H1 (cell line): ENCODE data around the gene CERCAM.

Experiments
- NANOG ChIP-seq: IDR thresholded peaks from 2 replicates; pipeline ENCODE4 v1.6.1; 2011; ENCODE audit warnings: low read length, low read depth, mild to moderate bottlenecking, inconsistent platforms; ENCODE audit not compliant: insufficient read depth, poor library complexity, severe bottlenecking
- POLR2A ChIP-seq, 2 experiments: IDR thresholded peaks; 1 replicate in 1 of 2; 2 replicates in 1 of 2; pipeline ENCODE4 v1.6.1; 2011; ENCODE audit warnings: low read depth in 2 of 2, low read length in 2 of 2, mild to moderate bottlenecking in 2 of 2; ENCODE audit errors: control extremely low read depth in 1 of 2
- RFX5 ChIP-seq: IDR thresholded peaks from 2 replicates; pipeline ENCODE4 v1.6.1; 2011; ENCODE audit warnings: low read depth, low read length, improper control_type of control experiment, borderline replicate concordance
- YY1 ChIP-seq: IDR thresholded peaks from 2 replicates; pipeline ENCODE4 v1.6.1; 2011; ENCODE audit warnings: low read depth, mild to moderate bottlenecking, low read length
- TF ChIP-seq, protein P1 (sequence below), 3 experiments: IDR thresholded peaks; 1 replicate in 2 of 3; 2 replicates in 1 of 3; pipeline versions ENCODE4 v1.5.1 to v1.6.1; 2011; ENCODE audit warnings: low read length in 3 of 3, mild to moderate bottlenecking in 3 of 3, inconsistent platforms in 2 of 3, low read depth in 1 of 3, moderate library complexity in 1 of 3; ENCODE audit not compliant: insufficient read depth in 1 of 3; ENCODE audit errors: control extremely low read depth in 1 of 3

DNA sequence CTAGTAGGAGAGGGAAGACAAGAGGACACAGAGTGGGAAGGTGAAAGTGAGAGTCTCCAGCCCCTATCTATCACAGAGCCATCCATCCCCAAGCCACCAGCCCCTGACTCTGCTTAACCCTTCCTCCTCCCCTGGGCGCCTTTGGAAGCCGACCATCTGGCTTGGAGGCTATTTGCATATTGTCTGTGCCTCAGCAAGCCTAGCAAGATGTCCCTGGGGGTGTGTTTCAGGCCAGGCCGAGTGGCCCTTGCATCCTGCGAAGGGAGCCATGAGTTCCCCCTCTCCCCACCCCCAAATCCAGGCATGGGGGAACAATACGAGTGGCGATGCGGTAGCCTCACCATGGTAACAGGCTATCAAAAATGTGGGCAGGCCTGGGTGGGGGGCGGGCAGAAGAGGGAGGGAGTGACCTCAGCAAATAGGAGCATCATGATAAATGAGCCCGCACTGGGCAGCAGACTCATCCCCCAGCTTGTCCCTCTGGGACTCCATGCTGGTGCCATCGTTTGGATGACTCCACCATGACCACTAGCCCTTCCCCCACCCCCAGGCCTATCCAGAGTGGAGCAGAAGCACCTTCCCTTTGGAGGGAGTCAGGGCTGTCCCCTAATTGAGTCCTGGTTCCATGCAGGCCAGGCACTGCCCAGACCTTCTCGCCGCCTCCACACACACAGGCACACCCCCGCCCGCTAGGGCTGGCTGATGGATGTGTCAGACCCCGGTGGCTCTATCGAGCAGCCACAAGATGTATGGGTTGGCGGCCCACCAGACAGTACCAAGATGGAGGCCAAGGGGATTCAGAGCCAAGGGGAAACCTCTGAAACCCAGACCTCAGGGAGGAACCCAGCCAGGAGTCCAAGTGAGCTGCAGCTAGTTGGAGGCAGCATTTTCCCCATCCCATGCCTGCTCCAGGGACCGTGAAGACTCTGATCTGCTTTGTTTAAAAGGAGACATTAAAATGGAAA lies 34.9 kb upstream of the CERCAM start:
- TF ChIP-seq YY1 (no peak), NANOG (no peak), RFX5 (no peak), POLR2A (IDR thresholded peaks at IDR 0.05; ENCODE audit: control extremely low read depth in 1 of 2, low read depth in 2 of 2, low read length in 2 of 2) (no peak)
- TF ChIP-seq, protein P1, sequence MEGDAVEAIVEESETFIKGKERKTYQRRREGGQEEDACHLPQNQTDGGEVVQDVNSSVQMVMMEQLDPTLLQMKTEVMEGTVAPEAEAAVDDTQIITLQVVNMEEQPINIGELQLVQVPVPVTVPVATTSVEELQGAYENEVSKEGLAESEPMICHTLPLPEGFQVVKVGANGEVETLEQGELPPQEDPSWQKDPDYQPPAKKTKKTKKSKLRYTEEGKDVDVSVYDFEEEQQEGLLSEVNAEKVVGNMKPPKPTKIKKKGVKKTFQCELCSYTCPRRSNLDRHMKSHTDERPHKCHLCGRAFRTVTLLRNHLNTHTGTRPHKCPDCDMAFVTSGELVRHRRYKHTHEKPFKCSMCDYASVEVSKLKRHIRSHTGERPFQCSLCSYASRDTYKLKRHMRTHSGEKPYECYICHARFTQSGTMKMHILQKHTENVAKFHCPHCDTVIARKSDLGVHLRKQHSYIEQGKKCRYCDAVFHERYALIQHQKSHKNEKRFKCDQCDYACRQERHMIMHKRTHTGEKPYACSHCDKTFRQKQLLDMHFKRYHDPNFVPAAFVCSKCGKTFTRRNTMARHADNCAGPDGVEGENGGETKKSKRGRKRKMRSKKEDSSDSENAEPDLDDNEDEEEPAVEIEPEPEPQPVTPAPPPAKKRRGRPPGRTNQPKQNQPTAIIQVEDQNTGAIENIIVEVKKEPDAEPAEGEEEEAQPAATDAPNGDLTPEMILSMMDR (IDR thresholded peaks at IDR 0.05; ENCODE audit: control extremely low read depth in 1 of 3, insufficient read depth in 1 of 3, low read depth in 1 of 3, low read length in 3 of 3), result no peak
